ENCODE measurements around the gene MRNIP.

Gene MRNIP

GRCh38 chr5:179893958-179894895 is 35.6 kb upstream of the MRNIP start:
- Histone ChIP-seq H3K36me3 (ENCODE audit: insufficient read depth, insufficient read length, low read length) (peaks cover 83% of the 10 kb centered on the region), H3K27me3 (ENCODE audit: insufficient read depth, insufficient read length) (no peaks in the 10 kb centered on the region), H3K4me3 (ENCODE audit: insufficient read length, low read depth) (no peak overlapping the region), H3K9ac (ENCODE audit: insufficient read length, low read depth) (no peak overlapping the region), H3K4me1 (ENCODE audit: insufficient read depth, insufficient read length) (no peaks in the 10 kb centered on the region), H3K9me3 (ENCODE audit: insufficient read depth, low read length) (no peaks in the 10 kb centered on the region)
- DNase-seq (ENCODE audit: low read depth, low spot score) = no peak
- TF ChIP-seq YY1 (IDR thresholded peaks at IDR 0.05; ENCODE audit: insufficient read depth, insufficient read length) (no peak), ZNF274 (IDR thresholded peaks at IDR 0.05; ENCODE audit: low read depth, low read length) (no peak), SUZ12 (IDR thresholded peaks at IDR 0.05; ENCODE audit: extremely low read depth, insufficient read depth, insufficient read length) (no peak)

- no peaks in the 10 kb centered on the region for H3K9me3 ChIP-seq (ENCODE audit: insufficient read depth, low read length)
- peaks cover 83% of the 10 kb centered on the region for H3K36me3 ChIP-seq (ENCODE audit: insufficient read depth, insufficient read length, low read length)
- no peak overlapping the region for H3K4me3 ChIP-seq (ENCODE audit: insufficient read length, low read depth)
- H3K9ac ChIP-seq (ENCODE audit: insufficient read length, low read depth) = no peak overlapping the region
- no peak for DNase-seq (ENCODE audit: low read depth, low spot score)
- H3K27me3 ChIP-seq (ENCODE audit: insufficient read depth, insufficient read length) = no peaks in the 10 kb centered on the region
- no peak for TF ChIP-seq SUZ12 (IDR thresholded peaks at IDR 0.05; ENCODE audit: extremely low read depth, insufficient read depth, insufficient read length)
- TF ChIP-seq ZNF274 (IDR thresholded peaks at IDR 0.05; ENCODE audit: low read depth, low read length) = no peak
- no peak for TF ChIP-seq YY1 (IDR thresholded peaks at IDR 0.05; ENCODE audit: insufficient read depth, insufficient read length)
- H3K4me1 ChIP-seq (ENCODE audit: insufficient read depth, insufficient read length) = no peaks in the 10 kb centered on the region
These were observed 34.7 kb upstream of the MRNIP start for GRCh38 chr5:179893076-179893957.

- H3K9ac ChIP-seq (ENCODE audit: insufficient read length, low read depth) = no peak overlapping the region
- TF ChIP-seq YY1 (IDR thresholded peaks at IDR 0.05; ENCODE audit: insufficient read depth, insufficient read length) (no peak), SUZ12 (IDR thresholded peaks at IDR 0.05; ENCODE audit: extremely low read depth, insufficient read depth, insufficient read length) (no peak), ZNF274 (IDR thresholded peaks at IDR 0.05; ENCODE audit: low read depth, low read length) (no peak)
- H3K9me3 ChIP-seq (ENCODE audit: insufficient read depth, low read length) = no peaks in the 10 kb centered on the region
- no peak for DNase-seq (ENCODE audit: low read depth, low spot score)
- no peaks in the 10 kb centered on the region for H3K27me3 ChIP-seq (ENCODE audit: insufficient read depth, insufficient read length)
- no peaks in the 10 kb centered on the region for H3K4me1 ChIP-seq (ENCODE audit: insufficient read depth, insufficient read length)
- peaks cover 87% of the 10 kb centered on the region for H3K36me3 ChIP-seq (ENCODE audit: insufficient read depth, insufficient read length, low read length)
- H3K4me3 ChIP-seq (ENCODE audit: insufficient read length, low read depth) = no peak overlapping the region
These were observed 33.6 kb upstream of the MRNIP start for GRCh38 chr5:179892255-179892654.

- H3K36me3 ChIP-seq (ENCODE audit: insufficient read depth, insufficient read length, low read length) = peaks cover 95% of the 10 kb centered on the region
These were observed 32.4 kb upstream of the MRNIP start for GRCh38 chr5:179890751-179891682.

GRCh38 chr5:179889885-179890284 is 31.3 kb upstream of the MRNIP start:
- DNase-seq (ENCODE audit: low read depth, low spot score) = no peak
- no peak for TF ChIP-seq ZNF274 (IDR thresholded peaks at IDR 0.05; ENCODE audit: low read depth, low read length)
- no peak for TF ChIP-seq SUZ12 (IDR thresholded peaks at IDR 0.05; ENCODE audit: extremely low read depth, insufficient read depth, insufficient read length)
- no peak for TF ChIP-seq YY1 (IDR thresholded peaks at IDR 0.05; ENCODE audit: insufficient read depth, insufficient read length)
- H3K36me3 ChIP-seq (ENCODE audit: insufficient read depth, insufficient read length, low read length) = peaks cover 92% of the 10 kb centered on the region
- no peaks in the 10 kb centered on the region for H3K4me1 ChIP-seq (ENCODE audit: insufficient read depth, insufficient read length)
- no peaks in the 10 kb centered on the region; the same call in 1 of the 2 replicates for H3K9me3 ChIP-seq (ENCODE audit: insufficient read depth, low read length)
- no peak overlapping the region for H3K9ac ChIP-seq (ENCODE audit: insufficient read length, low read depth)
- no peaks in the 10 kb centered on the region for H3K27me3 ChIP-seq (ENCODE audit: insufficient read depth, insufficient read length)
- H3K4me3 ChIP-seq (ENCODE audit: insufficient read length, low read depth) = no peak overlapping the region

More at GRCh38 chr5:179890751-179891682, 32.4 kb upstream of the MRNIP start:
- Histone ChIP-seq H3K27me3 (ENCODE audit: insufficient read depth, insufficient read length) (no peaks in the 10 kb centered on the region), H3K9me3 (ENCODE audit: insufficient read depth, low read length) (no peaks in the 10 kb centered on the region; the same call in 1 of the 2 replicates), H3K4me1 (ENCODE audit: insufficient read depth, insufficient read length) (no peaks in the 10 kb centered on the region), H3K4me3 (ENCODE audit: insufficient read length, low read depth) (no peak overlapping the region), H3K9ac (ENCODE audit: insufficient read length, low read depth) (no peak overlapping the region)
- TF ChIP-seq SUZ12 (IDR thresholded peaks at IDR 0.05; ENCODE audit: extremely low read depth, insufficient read depth, insufficient read length) = no peak
- DNase-seq (ENCODE audit: low read depth, low spot score) = no peak

- Histone ChIP-seq H3K27me3 (ENCODE audit: insufficient read depth, insufficient read length) (no peaks in the 10 kb centered on the region), H3K4me1 (ENCODE audit: insufficient read depth, insufficient read length) (no peaks in the 10 kb centered on the region), H3K4me3 (ENCODE audit: insufficient read length, low read depth) (no peak overlapping the region), H3K9me3 (ENCODE audit: insufficient read depth, low read length) (peaks cover 20% of the 10 kb centered on the region), H3K36me3 (ENCODE audit: insufficient read depth, insufficient read length, low read length) (peaks cover 88% of the 10 kb centered on the region), H3K9ac (ENCODE audit: insufficient read length, low read depth) (no peak overlapping the region)
- TF ChIP-seq YY1 (IDR thresholded peaks at IDR 0.05; ENCODE audit: insufficient read depth, insufficient read length) (no peak), ZNF274 (IDR thresholded peaks at IDR 0.05; ENCODE audit: low read depth, low read length) (no peak), SUZ12 (IDR thresholded peaks at IDR 0.05; ENCODE audit: extremely low read depth, insufficient read depth, insufficient read length) (no peak)
- DNase-seq (ENCODE audit: low read depth, low spot score) = no peak
These were observed 29.2 kb upstream of the MRNIP start for GRCh38 chr5:179887802-179888201.
